HG02943 (cell line): ENCODE data around the gene MYO15B.
"Not testable (repeated sequence)": the region's sequence is repeated elsewhere in the genome, so short reads cannot be mapped to it uniquely, and the experiment has no call there.

Source experiments
- ATAC-seq: cut with Tn5 transposase; IDR thresholded peaks from one replicate; pipeline ENCODE4 v1.9.1; 2021; ENCODE audit warnings: mild to moderate bottlenecking, low read depth, moderate library complexity; ENCODE audit not compliant: unreplicated experiment

Gene MYO15B

DNA sequence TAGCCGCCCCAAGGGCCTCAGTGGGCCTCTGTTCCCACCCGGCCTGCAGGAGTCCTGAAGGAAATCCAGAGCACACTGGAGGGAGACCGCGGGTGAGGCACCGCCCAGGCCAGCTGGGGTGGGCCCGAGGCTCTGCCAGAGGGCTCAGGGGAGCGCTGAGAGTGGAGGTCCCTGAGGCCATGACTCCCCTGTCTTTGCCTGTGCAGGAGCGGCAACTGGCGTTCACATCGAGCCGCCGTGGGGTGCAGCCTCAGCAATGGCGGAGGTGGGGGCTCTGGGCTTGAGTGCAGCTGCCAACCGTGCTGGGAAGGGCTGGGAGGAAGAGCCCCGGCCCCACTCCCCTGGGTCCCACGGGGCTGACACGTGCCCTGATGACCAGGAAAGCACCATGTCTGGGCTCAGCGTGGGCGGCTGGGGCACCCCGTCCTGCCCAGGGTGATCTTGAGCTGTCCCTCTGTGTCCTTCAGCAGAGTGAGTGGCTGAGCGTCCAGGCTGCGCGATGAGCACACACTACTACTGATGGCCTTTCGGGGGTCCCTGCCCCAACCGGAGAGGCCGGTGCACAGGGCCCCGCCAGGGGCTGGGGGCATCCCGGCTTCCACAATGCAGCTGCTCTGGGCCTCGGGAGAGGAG, 13.1 kb upstream of the MYO15B start:
- no peak for ATAC-seq

DNA sequence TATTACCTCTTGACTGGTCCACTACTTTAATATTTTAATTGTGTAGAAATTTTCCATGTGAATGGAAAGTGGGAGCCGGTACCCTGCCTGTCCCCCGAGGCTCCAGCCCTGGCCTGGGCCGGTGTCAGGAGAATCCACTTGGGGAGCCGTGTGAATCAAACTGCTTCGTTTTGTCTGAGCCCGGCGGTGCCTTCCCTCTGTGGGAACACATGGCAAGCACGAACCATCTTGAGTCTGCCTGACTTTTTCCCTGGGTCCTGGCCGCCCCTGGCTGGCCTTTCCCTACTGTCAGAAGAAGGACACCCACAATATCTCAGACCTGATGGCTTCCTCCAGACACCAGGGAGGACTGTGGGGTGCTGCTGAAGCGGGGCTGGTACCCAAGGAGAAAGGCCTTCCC, 12.4 kb upstream of the MYO15B start:
- no peak for ATAC-seq

GRCh38 chr17:75575728-75576127, 11.9 kb upstream of the MYO15B start:
- no peak for ATAC-seq

DNA sequence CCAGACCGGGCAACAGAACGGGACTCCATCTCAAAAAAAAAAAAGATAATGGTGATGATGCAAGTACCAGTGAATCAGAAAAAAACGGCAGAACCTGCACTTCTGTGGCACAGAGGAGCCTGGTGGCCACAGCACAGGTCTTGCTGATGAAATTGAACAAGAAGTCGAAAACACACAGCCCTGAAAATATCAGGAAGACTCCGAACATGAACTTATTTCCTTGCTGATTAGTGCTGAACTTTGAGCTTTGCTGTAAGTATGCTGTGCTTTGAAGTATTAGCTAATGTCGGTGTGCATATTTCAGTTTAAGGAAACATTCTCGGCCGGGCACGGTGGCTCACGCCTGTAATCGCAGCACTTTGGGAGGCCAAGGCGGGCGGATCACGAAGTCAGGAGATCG, 10.9 kb upstream of the MYO15B start:
- no peak for ATAC-seq

GRCh38 chr17:75581121-75581725, 6.4 kb upstream of the MYO15B start:
- not testable (repeated sequence) for ATAC-seq

- not testable (repeated sequence) for ATAC-seq
Observed at GRCh38 chr17:75583197-75583596, 4.4 kb upstream of the MYO15B start.

DNA sequence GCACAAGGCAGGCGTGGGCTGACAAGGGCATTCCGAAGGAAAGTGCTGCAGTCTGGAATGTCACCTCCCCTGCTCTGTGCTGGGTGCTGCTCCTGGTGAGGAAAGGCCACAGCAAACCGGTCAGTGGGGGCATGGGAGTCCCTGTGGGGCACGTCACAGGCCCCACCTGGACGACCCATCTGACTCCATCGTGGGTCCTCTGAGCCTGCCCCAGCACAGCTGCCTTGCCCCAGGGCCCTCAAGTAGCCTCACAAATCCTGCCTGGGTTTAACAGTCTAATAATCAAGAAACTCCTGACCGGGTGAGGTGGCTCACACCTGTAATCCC, 2.8 kb upstream of the MYO15B start:
- ATAC-seq: no peak

DNA sequence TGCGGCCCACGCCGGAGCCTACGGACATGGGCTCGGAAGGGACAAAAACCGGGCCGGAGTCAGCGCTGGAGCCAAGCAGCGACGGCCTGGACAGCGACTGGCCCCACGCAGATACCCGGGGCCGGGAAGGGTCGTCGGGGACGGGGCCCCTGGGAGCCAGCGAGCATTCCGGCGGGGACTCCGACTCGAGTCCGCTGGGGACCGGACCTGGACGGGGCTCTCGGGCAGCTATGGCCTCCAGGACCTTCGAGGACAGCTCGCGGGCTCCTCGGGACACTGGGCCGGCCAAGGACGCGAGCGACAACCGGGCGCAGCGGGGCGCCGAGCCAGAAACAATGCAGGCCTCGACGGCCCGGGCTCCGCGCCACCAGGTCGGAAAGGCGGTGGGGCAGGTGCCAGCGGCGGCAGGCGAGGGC, 1.0 kb downstream of the MYO15B start:
- no peak for ATAC-seq

- no peak for ATAC-seq
Observed at GRCh38 chr17:75589012-75589918, 1.7 kb downstream of the MYO15B start.

DNA sequence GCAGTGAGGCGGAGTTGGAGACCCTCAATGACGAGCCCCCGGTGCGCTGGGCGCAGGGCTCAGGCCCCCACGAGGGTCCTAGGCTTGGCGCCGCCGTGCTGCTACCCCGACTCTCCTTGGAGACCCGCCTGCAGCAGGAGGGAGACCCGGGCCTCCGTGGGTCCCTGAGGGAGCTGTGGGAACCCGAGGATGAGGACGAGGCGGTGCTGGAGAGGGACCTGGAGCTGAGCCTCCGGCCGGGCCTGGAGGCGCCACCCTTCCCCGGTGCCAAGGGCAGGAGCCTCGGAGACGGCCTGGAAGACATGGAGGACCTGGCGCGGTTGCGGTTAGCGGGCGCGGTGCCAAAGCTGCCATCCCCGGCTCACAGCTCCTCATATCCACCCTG, 2.3 kb downstream of the MYO15B start:
- ATAC-seq: no peak

DNA sequence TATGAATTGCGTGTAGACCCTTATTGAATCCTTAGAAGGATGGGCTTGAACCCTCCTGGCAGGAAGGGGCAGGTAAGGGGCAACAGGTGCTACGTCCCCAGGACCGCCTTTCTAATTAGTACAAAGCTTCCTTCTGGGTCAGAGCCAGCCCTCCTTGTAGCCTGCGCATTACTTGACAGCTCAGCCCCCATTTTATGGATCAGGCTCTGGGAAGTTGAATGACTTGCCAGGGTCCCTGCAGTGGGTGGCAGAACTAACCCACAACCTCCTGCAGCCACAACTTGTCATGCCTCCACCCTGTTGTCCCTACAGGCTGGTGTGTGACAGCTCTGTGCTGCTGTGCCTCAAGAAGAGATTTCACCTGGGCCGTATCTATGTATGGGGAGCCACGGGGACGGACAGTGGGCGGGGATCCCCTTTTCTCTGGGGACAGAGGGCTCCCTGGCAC, 2.7 kb downstream of the MYO15B start:
- ATAC-seq: no peak

DNA sequence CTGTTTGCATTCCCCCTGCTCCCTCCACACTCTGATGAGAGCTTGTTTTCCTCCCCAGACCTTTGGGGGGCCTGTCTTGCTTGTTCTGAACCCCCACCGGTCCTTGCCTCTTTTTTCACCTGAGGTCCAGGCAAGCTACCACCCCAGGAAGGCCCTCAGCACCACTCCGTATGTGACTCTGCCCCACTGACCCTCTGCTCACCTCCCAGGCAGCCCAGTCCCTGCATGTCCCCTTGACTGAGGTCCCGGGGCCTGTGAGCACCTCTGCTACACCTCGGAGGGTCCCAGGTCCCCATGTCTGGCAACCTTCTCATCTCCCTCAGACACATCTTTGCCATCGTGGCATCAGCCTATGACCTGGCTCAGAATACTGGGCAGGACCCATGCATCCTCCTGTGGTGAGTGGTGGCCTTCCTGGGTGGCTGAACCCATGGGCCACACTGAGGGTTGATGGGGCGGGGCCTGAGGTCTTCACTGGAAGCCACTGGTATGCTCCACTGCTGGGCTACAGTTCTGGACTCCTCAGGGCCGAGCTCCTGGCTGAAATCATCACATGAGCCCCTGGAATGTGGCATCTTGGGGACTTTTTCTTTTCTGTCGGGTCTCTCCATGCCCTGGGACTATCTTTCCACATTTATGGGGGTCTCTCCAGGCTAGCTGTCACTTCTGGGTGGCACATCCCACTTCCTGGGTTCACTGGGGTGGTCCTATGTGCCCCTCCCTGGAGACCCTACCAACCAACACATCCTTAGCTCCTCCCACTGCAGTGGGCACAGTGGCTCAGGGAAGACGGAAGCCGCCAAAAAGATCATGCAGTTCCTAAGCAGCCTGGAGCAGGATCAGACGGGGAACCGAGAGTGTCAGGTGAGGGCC, 3.5 kb downstream of the MYO15B start:
- no peak for ATAC-seq

DNA sequence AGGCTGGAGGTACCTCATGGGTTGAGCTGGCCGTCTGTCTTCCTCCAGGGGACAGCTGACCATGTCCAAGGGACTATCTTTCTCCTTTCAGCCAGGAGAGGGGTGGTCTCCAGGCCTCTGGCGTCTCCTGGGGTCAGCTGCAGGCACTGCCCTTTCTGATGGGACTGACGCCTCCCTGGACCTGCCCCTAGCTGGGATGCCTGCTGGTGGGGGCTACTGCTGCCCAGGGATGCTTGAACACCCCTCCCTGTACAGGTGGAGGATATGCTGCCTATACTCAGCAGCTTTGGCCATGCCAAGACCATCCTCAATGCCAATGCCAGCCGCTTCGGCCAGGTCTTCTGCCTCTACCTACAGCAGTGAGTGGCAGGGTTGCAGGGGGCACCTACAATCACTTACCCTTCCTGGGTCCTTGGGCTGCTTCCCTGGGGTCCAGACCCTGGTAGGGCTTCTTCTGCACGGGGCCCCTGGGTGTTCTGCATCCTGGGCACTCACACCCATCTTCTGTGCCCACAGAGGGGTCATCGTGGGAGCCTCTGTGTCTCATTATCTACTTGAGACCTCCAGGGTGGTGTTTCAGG, 4.2 kb downstream of the MYO15B start:
- ATAC-seq: no peak

- ATAC-seq: no peak
Observed at GRCh38 chr17:75592348-75593020, 4.9 kb downstream of the MYO15B start.

DNA sequence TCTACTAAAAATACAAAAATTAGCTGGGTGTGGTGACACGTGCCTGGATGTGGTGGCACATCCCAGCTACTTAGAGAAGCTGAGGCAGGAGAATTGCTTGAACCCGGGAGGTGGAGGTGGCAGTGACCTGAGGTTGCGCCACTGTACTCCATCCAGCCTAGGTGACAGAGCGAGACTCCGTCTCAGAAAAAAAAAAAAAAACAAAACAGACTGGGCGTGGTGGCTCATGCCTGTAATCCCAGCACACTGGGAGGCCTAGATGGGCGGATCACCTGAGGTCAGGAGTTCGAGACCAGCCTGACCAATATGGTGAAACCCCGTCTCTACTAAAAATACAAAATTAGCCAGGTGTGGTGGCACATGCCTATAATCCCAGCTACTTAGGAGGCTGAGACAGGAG, 5.8 kb downstream of the MYO15B start:
- not testable (repeated sequence) for ATAC-seq

DNA sequence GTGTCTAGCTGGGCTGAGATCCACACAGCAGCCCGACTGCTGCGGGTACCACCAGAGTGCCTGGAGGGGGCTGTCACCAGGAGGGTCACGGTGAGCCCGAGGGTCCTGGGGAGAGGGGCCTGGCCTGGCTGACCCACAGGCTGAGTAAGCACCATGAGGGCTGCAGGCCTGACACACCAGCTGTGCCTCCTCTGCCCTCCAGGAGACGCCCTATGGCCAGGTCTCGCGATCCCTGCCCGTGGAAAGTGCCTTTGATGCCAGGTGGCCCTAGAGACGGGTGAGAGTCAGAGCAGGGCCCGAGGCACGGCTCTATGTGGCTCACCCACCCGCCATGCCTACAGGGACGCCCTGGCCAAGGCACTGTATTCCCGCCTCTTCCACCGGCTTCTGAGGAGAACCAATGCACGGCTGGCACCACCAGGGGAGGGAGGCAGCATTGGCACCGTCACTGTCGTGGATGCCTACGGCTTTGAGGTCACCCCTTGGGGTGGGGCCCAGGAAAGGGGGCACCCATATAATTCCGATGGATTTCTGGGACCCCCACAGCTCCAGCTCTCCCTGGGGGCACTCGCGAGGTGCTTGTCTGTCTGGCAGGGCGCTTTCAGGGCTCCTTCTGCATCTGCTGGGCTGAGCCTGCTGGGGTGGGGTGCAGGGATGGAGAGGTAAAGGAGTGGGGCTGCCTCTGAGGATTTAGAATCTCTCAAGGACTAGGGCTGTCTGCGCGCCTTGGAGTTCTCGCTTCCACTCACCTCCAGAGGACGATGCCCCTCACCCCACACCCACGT, 7.1 kb downstream of the MYO15B start:
- ATAC-seq: no peak

DNA sequence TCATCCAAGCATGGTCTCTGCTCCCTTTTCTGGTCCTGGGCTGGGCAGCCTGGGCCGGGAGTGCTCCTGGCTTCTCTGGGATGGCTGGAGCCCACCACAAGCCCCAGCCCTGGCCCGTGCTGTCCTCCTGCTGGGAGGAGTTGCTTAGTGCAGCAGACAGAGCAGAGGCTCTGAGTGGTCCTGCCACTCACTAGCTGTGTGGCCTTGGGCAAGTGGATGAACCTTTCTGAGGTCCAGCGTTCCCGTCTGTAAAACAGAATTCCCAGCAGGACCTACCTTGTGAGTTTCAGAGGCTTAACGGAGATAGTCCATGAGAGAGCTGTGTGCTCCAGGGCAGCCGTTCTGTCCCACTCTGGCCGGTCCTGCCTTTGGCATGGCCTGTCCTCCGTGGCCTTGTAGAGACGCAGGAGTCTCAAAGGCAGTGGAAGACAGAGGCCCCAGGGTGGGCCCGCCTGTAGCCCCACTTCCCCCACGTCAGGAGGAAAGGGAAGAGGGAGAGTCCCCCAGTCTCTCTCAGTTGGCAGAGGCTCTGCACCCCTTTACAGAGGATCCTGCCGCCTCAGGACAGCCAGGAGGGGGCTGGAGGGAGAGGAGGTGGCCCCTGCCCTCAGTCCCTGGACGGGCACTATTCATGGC, 7.8 kb downstream of the MYO15B start:
- no peak for ATAC-seq

- no peak for ATAC-seq
Observed at GRCh38 chr17:75595920-75596313, 8.3 kb downstream of the MYO15B start.
